Daoy (cell line): ENCODE data around the gene PTK7. TPM values are rescaled to one million over a fixed set of nuclear protein-coding genes. Genes with fewer than 3 reads are reported as not detected.
"Not testable (repeated sequence)": the region's sequence is repeated elsewhere in the genome, so short reads cannot be mapped to it uniquely, and the experiment has no call there.

Source experiments
- DNase-seq: peaks from one replicate; pipeline ENCODE4 v3.0.0-alpha.2; 2015; ENCODE audit warnings: low read depth
- total RNA-seq: library from RNA; depleted of rRNA; stranded (reverse); fragments of >200 nt; shearing (Covaris generic); gene quantifications from 2 replicates; pipeline ENCODE4 v1.2.3, GENCODE V29; 2014

PTK7 gene
- total RNA-seq, 1 experiment from 2014 or later, result 61.8 TPM

DNA sequence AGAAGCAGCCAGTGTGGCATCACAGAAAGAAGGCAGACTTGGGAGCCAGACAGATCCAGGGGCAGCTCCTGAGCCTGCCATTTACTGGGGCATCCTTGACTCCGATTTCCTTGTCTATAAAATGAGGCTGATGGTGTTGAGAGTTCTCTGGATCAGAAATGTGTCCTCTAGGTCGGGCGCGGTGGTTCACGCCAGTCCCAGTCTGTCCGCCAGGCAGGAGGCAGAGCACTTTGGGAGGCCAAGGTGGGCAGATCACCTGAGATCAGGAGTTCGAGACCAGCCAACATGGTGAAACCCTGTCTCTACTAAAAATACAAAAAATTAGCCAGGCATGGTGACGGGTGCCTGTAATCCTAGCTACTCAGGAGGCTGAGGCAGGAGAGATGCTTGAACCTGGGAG, 41.4 kb downstream of the PTK7 start:
- DNase-seq, result not testable (repeated sequence)

DNA sequence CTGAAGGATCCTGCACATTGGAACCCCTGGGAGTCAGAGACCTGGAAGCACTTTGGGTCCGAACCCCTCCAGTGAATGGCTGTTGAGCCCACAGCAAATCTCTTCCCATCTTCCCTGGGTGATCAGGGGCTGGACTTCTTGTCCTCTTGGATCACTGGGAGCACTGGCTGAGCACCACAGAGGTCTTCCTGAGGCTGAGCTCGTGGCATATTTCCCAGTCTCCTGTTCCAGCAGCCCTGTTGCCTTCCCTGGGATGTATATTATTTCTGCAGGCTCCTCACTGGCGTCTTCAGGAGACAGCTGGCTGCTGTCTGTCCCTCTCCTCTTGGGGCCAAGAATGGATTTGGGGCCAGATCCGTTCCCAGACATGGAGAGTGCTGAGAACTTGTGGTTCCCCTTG, 43.4 kb downstream of the PTK7 start:
- DNase-seq, result no peak

DNA sequence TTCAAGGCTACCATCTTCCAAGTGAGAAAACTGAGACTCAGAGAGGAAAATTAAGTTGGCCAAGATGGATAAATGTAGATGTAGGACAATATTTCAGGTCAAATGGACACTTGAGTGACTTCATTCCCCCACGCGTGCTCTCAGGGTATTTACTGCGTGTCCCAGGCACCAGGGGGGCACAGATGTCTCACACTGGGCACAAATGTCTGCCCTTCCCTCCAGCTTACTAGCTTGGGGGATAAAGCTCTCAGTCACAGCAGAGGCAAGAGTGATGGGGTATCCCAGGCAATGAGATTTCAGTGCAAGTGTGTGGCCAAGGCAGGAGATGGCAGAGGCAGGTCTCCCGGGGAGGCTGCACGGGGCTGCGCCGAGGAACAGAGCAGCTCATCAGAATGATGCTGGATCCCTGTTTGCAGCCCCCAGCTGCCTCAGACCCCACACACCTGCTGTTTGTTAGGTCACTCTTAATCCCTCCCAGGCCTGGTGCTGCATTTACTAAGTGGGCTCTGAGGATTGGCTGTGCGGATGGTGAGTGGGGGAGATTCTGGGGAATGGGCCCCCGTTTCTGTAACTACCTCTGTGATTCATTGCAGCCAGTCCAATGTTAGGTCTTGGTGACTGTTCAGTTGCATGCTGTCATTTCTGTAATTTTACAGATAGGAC, 44.1 kb downstream of the PTK7 start:
- no peak for DNase-seq

DNA sequence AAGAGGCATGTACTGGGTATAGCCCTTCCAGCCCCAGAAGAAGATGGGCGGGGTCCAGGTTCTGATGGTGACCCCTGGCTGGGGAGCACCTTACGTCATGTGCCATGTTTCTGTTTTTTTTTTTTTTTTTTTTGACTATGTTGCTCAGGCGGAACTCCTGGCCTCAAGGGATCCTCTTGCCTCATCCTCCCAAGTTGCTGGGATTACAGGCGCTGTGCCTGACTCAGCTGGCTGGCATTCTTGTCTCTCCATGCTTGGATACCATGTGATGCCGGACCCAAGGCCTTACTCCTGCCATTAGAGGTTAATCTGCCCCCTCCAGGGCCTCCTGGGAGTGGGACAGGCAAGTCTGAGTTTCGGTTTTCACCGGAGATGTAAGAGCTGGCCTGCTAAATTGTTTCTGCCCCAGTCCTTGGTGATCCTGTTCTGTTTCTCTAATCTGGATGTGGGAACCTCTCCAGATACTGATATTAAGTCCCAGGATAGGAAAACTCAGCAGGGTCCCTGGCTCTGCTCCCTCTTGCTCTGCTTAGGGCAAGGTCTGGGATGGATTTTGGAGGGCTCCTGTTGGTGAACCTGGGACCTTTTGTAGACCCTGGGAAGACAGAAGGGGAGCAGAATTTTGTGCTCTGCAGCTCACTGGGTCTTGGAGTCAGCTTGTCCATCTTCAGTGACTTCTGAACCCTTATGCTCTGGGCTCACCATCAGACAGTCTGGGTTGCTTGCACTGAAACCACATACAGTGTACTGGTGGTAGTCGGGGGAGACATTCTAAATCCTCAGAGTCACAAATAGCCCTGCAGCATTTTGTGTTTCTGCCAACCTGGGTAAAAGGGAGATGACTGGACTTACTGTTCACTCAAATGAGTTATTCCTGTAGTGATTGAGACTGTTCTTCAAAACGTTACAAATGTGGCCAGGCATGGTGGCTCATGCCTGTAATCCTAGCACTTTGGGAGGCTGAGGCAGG, 45.1 kb downstream of the PTK7 start:
- peak; percentile 97 for DNase-seq

DNA sequence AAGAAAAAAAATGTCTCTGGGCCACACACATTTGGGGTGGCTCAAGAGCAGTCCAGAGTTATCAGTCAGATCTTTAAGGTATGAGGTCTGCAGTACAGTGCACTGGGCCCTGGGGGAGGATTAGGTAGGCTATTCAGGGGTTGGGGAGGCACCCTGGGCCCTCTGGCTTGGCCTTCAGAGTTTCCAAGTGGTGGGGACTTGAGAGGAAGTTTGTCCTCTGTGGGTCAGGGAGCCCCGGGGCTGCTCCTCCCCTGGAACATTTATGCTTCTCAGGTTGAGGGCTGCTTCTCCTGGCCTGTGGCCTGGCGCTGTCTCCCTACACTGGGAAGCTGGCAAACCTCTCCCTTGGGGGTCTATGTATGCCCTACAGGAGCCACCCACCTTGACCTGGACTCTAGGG, 46.0 kb downstream of the PTK7 start:
- no peak for DNase-seq

DNA sequence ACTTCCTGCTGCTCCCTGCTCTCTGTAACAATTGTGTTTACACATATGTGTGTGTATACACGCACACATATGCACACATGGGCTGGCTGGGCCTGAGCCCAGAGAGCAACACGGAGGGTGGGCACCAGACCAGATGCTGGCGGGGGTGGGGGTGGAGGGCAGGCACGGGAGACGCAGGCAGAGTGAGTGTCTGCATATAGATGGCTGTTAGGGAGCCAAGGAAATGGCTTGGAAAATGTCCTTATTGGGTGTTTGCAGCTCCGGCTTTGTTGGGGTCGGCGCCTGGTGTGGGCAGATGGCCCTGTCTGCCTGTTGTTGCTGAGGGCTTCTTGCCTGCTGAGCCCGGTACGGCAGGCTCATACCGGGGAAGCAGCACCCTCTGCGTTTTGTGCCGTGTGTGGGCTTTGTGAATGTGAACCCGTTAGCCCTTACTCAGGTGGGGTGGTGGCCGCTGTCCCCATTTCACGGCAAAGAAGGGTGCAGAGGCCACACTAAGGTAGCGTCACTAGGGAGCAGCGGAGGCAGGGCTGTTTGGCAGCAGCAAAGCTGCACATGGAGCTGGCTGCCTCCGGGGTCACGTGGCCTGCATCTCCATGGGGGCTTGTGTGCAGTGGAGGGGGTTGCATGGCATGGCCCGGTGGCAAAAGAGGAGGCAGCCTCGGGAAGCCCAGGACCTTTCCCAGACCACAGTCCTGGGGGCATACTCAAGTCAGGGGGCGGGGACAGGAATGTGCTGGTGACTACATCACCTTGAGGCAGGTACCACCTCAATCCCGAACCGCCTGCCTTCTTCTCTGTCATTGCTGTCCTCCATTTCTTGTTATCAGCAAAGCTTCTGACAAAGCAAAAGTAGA, 47.6 kb downstream of the PTK7 start:
- no peak for DNase-seq

DNA sequence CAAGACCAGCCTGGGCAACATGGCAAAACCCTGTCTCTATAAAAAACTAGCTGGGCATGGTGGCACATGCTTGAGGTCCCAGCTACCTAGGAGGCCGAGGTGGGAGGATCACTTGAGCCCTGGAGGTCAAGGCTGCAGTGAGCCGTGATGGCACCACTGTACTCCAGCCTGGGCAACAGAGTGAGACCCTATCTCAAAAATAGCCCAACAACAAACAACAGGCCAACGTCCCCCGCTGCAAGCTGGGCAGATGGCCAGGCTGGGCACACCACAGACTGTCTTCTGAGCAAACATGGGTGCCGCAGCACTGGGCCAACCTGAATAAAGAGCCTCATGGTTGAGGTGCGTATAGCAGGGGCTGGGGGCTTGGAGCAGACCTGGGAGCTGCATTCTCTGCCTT, 48.4 kb downstream of the PTK7 start:
- DNase-seq, result no peak

DNA sequence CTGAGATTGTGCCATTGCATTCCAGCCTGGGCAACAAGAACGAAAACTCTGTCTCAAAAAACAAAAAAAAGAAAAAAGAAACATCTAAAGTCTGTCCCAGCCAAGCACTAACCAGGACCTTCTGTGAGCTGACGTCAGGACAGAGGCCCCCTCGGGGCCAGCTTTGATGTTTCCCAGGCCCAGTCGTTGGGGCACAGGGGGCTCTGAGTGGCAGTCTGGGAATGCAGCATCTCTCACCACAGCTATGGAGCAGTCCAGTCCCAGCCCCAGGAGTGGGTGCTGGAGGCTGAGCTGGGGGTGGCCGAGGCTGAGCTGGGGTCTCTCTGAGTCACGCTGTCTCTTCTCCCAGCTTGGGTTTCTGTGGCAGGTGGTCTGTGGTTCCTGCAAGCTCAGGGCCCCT, 49.0 kb downstream of the PTK7 start:
- DNase-seq, result peak; percentile 84

DNA sequence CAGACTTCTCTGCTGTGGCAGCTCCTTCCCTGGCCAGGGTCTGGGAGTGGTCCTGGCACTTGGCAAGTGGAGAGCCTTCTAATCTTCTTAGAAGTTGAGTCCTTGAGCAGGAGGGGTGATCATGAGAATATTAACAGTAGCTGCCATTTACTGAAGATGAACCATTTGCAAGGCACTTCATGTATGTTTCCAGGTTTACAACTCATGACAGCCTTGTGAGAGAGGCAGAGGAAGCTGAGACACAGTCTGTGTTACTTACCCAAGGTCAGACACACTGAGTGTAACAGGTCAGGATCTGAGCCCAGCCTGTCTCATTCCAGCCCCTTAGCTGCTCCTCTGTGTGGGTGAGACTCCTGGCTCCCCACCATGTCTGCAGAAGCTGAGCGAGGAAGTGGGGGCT, 49.4 kb downstream of the PTK7 start:
- DNase-seq, result no peak

DNA sequence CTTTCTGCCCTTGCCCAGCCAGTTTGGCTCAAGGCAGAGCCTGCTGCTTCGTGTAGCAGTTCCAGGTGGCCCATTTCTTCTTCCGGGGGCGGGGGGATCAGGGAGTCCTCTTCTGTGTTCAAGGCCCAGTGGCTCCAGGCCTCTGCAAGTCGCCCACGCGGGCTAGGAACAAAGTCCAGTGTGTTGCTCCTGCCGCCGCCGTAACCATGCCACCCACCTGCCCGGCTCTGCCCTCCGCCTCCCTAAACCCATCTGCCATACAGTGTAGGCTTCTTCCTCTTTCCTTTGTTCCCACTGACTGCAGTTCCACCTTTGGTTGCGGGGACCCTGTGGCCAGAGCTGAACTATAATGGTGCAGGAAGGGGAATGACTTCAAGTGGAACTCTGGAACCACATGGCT, 51.1 kb downstream of the PTK7 start:
- no peak for DNase-seq

DNA sequence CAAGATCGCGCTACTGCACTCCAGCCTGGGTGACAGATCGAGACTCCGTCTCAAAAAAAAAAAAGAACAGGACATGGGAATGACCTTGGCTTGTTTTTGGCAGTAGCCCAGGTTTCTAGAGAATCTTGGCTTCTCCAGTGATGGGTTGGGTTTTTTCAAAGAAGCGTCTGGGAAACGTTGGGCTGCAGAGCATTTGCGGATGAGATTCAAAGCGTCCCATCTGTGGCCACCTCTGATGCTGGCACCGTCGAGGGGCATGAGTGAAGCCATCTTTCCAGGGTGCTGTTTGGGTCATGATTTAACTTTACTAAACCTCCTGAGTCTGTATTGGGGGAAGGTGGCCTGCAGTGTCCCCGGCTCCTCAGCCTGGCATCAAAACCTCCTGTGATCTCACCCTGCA, 51.8 kb downstream of the PTK7 start:
- DNase-seq, result no peak

DNA sequence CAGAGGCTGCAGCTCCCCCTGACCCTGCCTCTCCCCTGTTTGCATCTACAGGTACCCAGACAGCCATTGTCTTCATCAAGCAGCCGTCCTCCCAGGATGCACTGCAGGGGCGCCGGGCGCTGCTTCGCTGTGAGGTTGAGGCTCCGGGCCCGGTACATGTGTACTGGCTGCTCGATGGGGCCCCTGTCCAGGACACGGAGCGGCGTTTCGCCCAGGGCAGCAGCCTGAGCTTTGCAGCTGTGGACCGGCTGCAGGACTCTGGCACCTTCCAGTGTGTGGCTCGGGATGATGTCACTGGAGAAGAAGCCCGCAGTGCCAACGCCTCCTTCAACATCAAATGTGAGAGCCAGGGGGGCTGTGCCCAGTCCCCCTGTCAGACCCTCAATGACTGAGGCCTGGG, 52.8 kb downstream of the PTK7 start:
- DNase-seq, result no peak

DNA sequence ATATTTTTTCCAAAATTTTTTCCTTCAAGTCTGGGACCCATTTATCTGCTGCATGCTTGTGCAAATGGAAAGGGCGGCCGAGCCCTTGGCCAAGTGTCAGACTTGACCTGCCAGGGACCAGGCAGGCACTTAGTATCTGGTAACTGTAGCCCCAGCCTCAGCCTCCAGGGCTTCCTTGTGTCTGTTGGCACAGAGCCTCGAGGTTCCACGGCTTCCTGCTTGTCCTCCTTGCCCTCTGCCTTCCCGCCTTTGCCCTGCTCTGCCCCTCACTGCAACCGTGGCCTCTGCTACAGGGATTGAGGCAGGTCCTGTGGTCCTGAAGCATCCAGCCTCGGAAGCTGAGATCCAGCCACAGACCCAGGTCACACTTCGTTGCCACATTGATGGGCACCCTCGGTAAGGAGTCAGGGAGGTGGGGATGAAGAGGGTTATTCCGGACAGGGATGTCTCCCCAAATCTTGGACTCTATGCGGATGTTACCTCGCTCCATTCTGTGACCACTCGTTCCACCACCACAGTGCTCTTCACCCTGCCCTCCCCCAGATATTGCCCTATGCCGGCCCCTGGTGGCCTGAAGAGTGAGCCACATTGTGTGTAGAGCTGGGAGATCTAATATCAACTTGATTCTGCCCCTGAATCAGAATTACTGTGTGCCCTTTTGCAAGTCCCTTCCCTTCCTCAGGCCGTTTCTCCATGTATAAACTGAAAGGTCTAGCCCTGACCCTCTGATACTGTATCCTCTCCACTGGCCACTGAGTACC, 53.5 kb downstream of the PTK7 start:
- peak; percentile 68 for DNase-seq

DNA sequence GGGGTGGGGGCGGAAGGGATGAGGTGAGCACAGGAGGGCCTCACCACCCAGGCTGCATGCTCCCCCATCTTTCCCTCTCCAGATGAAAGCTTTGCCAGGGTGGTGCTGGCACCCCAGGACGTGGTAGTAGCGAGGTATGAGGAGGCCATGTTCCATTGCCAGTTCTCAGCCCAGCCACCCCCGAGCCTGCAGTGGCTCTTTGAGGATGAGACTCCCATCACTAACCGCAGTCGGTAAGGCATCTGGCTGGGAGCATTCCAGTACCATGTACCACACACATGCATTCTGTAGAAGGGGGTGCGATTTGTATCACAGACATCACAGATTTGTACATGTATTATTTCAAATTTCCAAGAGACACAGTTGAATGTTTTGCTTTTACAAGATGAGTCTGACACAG, 54.3 kb downstream of the PTK7 start:
- DNase-seq, result no peak

DNA sequence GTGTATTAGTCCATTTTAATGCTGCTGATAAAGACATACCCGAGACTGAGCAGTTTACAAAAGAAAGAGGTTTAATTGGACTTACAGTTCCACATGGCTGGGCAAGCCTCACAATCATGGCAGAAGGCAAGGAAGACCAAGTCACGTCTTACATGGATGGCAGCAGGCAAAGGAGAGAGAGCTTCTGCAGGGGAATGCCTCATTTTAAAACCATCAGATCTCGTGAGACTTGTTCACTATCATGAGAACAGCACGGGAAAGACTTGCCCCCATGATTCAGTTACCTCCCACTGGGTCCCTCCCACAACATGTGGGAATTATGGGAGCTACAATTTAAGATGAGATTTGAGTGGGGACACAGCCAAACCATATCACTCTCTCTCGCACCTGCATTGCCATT, 55.3 kb downstream of the PTK7 start:
- DNase-seq, result not testable (repeated sequence)

DNA sequence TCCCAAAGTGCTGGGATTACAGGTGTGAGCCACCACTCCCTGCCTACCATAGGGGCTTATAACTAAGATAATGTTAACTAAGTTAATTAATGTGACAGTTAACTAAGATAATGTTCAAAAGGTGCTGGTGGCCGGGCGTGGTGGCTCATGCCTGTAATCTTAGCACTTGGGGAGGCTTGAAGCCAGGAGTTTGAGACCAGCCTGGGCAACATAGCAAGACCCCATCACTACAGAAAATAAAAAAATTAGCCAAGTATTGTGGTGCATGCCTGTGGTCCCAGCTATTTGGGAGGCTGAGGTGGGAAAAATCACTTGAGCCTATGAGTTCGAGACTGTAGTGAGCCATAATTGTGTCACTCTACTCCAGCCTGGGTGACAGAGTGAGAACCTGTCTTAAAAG, 62.2 kb downstream of the PTK7 start:
- DNase-seq, result no peak

DNA sequence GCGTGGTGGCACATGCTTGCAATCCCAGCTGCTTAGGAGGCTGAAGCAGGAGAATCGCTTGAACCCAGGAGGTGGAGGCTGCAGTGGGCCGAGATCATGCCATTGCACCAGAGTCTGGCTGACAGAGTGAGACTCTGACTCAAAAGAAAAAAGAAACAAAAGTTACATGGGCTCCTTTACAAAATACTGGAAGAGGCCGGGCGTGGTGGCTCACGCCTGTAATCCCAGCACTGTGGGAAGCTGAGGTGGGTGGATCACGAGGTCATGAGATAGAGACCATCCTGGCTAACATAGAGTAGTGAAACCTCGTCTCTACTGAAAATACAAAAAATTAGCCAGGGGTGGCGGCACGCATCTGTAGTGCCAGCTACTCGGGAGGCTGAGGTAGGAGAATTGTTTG, 63.9 kb downstream of the PTK7 start:
- DNase-seq, result not testable (repeated sequence)

DNA sequence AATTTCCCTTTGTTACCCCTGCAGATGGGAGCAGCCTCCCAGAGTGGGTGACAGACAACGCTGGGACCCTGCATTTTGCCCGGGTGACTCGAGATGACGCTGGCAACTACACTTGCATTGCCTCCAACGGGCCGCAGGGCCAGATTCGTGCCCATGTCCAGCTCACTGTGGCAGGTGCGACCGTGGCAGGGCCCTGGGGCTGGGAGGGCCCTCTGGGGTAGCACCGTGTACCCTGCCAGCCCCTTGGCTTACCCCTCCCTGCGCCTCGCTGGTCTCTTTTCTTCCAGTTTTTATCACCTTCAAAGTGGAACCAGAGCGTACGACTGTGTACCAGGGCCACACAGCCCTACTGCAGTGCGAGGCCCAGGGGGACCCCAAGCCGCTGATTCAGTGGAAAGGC, 65.5 kb downstream of the PTK7 start:
- DNase-seq, result no peak

DNA sequence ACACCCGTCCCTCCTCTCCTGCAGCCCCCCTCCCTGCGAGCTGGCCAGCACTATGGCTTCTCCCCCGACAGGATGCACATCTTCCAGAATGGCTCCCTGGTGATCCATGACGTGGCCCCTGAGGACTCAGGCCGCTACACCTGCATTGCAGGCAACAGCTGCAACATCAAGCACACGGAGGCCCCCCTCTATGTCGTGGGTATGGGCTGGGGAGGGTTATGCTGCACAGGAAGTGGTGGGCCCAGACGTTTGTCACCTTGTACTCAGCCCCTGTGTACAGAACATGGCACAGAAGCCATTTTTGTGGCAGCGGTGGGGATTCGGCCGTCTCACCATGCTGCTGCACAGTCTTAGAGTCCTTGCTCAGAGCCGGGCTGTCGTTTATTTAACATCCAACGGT, 66.0 kb downstream of the PTK7 start:
- no peak for DNase-seq

DNA sequence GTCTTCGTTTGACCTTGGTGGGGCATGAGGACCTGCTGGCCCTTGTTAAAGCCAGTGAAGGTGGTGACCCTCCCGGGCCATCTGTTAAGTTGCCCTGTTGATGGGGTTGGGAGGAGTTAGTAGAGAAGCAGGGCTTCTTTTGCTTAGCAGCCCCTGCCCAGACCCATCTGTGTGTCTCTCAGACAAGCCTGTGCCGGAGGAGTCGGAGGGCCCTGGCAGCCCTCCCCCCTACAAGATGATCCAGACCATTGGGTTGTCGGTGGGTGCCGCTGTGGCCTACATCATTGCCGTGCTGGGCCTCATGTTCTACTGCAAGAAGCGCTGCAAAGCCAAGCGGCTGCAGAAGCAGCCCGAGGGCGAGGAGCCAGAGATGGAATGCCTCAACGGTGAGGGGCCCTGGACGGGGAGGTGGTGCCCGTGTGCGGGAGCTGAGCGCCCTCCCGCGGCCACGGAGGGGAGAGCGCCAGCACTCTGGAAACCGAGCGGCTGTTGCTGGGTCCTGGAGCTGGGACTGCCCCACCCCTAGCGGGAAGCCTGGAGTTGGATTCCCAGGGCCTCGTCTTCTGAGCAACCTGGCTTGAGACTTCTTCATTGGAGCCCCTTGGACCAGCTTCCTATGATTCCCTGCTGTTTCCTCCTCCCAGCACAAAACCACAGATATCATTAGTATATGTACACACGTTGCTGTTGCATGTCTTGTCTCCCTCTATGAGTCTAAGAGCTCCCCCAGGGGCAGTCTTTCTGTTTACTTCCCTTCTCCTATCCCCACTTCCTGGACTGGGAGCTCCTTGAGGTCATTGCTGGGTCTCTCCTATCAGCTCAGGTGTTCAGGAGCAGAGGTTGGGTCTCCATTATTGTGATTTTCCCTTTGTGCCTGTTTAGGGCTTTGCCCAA, 67.4 kb downstream of the PTK7 start:
- peak; percentile 90 for DNase-seq
